Body of pancreas (tissue), 4 donors: ENCODE data around the gene CEP95.

Experiments used
- CTCF ChIP-seq, 7 experiments: fragments of 450-650 bp in 4 of 7; fragments of 200-600 bp in 3 of 7; sonication (generic) in 3 of 7; IDR thresholded peaks; one replicate each; pipeline ENCODE4 v1.5.1; 2016 to 2019; ENCODE audit warnings: antibody characterized with exemption in 7 of 7
- POLR2A ChIP-seq, 3 donors: fragments of 450-650 bp; IDR thresholded peaks; one replicate each; pipeline ENCODE4 v1.6.1; 2016; ENCODE audit warnings: antibody characterized with exemption in 3 of 3, mild to moderate bottlenecking in 2 of 3

GRCh38 chr17:64509179-64509578 lies 2.4 kb downstream of the CEP95 start:
- no peak for TF ChIP-seq POLR2A (IDR thresholded peaks at IDR 0.05)
- TF ChIP-seq CTCF (IDR thresholded peaks at IDR 0.05) = no peak
